NCI-H1417 treated with DMSO at 0.1 percent for 48 hours (cell line): Measurements from ENCODE around the gene FSTL3.
"Not testable (repeated sequence)": the region's sequence is repeated elsewhere in the genome, so short reads cannot be mapped to it uniquely, and the experiment has no call there.

ENCODE experiments used
- DNase-seq: peaks from one replicate; lab custom pipeline; 2025; lab: John Stamatoyannopoulos, UW

Gene FSTL3

GRCh38 chr19:676339-677105 is at the start of gene FSTL3:
Gene FSTL3 (plus strand): TSS chr19:676392. CDS start chr19:676424, 32 bp downstream.
- DNase-seq = no peak

- not testable (repeated sequence) for DNase-seq
Measured at GRCh38 chr19:626566-626965, 49.6 kb upstream of the FSTL3 start.

GRCh38 chr19:628168-628567 is 48.0 kb upstream of the FSTL3 start:
- no peak for DNase-seq

GRCh38 chr19:629515-629914 is 46.7 kb upstream of the FSTL3 start:
- DNase-seq = not testable (repeated sequence)

- no peak for DNase-seq
Measured at GRCh38 chr19:629961-630714, 46.1 kb upstream of the FSTL3 start.

GRCh38 chr19:632579-633067 is 43.6 kb upstream of the FSTL3 start:
- no peak for DNase-seq

GRCh38 chr19:633068-633785 is 43.0 kb upstream of the FSTL3 start, which contains the start of gene POLRMT:
Gene POLRMT (minus strand): TSS chr19:633537. CDS start chr19:633512, 25 bp downstream.
- DNase-seq = peak; percentile 99

GRCh38 chr19:633786-634639 is 42.2 kb upstream of the FSTL3 start:
- DNase-seq = no peak

GRCh38 chr19:634975-635652 is 41.1 kb upstream of the FSTL3 start:
- DNase-seq = no peak

- no peak for DNase-seq
Measured at GRCh38 chr19:638906-639252, 37.3 kb upstream of the FSTL3 start.

GRCh38 chr19:639253-640160 is 36.7 kb upstream of the FSTL3 start, which contains the start of gene FGF22:
Gene FGF22 (plus strand): TSS chr19:639879. CDS start chr19:639926, 47 bp downstream.
- peak; percentile 48 for DNase-seq

- no peak for DNase-seq
Measured at GRCh38 chr19:640161-640558, 36.0 kb upstream of the FSTL3 start.

GRCh38 chr19:640606-641189 is 35.5 kb upstream of the FSTL3 start:
- no peak for DNase-seq

- DNase-seq = no peak
Measured at GRCh38 chr19:641702-642101, 34.5 kb upstream of the FSTL3 start.

- no peak for DNase-seq
Measured at GRCh38 chr19:642767-643727, 33.1 kb upstream of the FSTL3 start.

- DNase-seq = no peak
Measured at GRCh38 chr19:643736-644135, 32.5 kb upstream of the FSTL3 start.

- DNase-seq = no peak
Measured at GRCh38 chr19:644363-644762, 31.8 kb upstream of the FSTL3 start.

- no peak for DNase-seq
Measured at GRCh38 chr19:644789-645188, 31.4 kb upstream of the FSTL3 start.
